ENCODE data around the gene FXN.

Gene FXN

GRCh38 chr9:69019808-69020207 lies 15.7 kb upstream of the FXN start:
- no peak for DNase-seq (ENCODE audit: low read depth, low spot score)
- ChIA-PET CTCF (interaction anchor here (1.1 to 2.2 kb wide), 3 partner anchors 9 to 16 kb away, joined by 3 to 7 read pairs (median 5); partner anchors contain the start of gene FXN), POLR2A (no interaction called here)
- TF ChIP-seq CTCF (IDR thresholded peaks at IDR 0.05; ENCODE audit: insufficient read depth, low read length, missing control alignments) = no peak
- H3K4me3 ChIP-seq (ENCODE audit: low read depth, low read length) = no peak overlapping the region

GRCh38 chr9:69020301-69021145 lies 15.0 kb upstream of the FXN start:
- DNase-seq (ENCODE audit: low read depth, low spot score) = no peak
- POLR2A ChIA-PET = no interaction called here

GRCh38 chr9:69023650-69024049 lies 11.9 kb upstream of the FXN start:
- no peak for TF ChIP-seq CTCF (IDR thresholded peaks at IDR 0.05; ENCODE audit: insufficient read depth, low read length, missing control alignments)
- DNase-seq (ENCODE audit: low read depth, low spot score) = no peak
- ChIA-PET CTCF (interaction anchor here (5.4 kb wide), 1 partner anchor 11 kb away, joined by 37 read pairs; the partner anchor contains the start of gene FXN), POLR2A (no interaction called here)
- H3K4me3 ChIP-seq (ENCODE audit: low read depth, low read length) = no peak overlapping the region

More at GRCh38 chr9:69020301-69021145, 15.0 kb upstream of the FXN start:
- no peak for TF ChIP-seq CTCF (IDR thresholded peaks at IDR 0.05; ENCODE audit: insufficient read depth, low read length, missing control alignments)
- no peak overlapping the region for H3K4me3 ChIP-seq (ENCODE audit: low read depth, low read length)
- CTCF ChIA-PET = interaction anchor here (1.4 to 2.2 kb wide), 2 partner anchors 10 to 15 kb away, joined by 5 to 7 read pairs; partner anchors contain the start of gene FXN

- no peak for DNase-seq (ENCODE audit: low read depth, low spot score)
- H3K4me3 ChIP-seq (ENCODE audit: low read depth, low read length) = no peak overlapping the region
- ChIA-PET POLR2A (no interaction called here), CTCF (interaction anchor here (1.1 to 2.3 kb wide), 4 partner anchors 8 to 444 kb away, joined by 3 to 7 read pairs (median 4); no protein-coding TSS in a partner anchor)
- TF ChIP-seq CTCF (IDR thresholded peaks at IDR 0.05; ENCODE audit: insufficient read depth, low read length, missing control alignments) = peak; percentile 70
These were observed 8.0 kb upstream of the FXN start for GRCh38 chr9:69027355-69028097.

- POLR2A ChIA-PET = no interaction called here
- no peak for TF ChIP-seq CTCF (IDR thresholded peaks at IDR 0.05; ENCODE audit: insufficient read depth, low read length, missing control alignments)
These were observed 6.8 kb upstream of the FXN start for GRCh38 chr9:69028754-69029153.

GRCh38 chr9:69029535-69029934 lies 6.0 kb upstream of the FXN start:
- DNase-seq (ENCODE audit: low read depth, low spot score) = no peak
- ChIA-PET CTCF (interaction anchor here (1.6 to 2.3 kb wide), 3 partner anchors 10 to 30 kb away, joined by 3 to 7 read pairs (median 7); no protein-coding TSS in a partner anchor), POLR2A (no interaction called here)
- no peak for TF ChIP-seq CTCF (IDR thresholded peaks at IDR 0.05; ENCODE audit: insufficient read depth, low read length, missing control alignments)
- H3K4me3 ChIP-seq (ENCODE audit: low read depth, low read length) = no peak overlapping the region

More at GRCh38 chr9:69028754-69029153, 6.8 kb upstream of the FXN start:
- H3K4me3 ChIP-seq (ENCODE audit: low read depth, low read length) = no peak overlapping the region
- CTCF ChIA-PET = interaction anchor here (1.1 to 2.3 kb wide), 6 partner anchors 9 to 445 kb away, joined by 3 to 7 read pairs (median 3); no protein-coding TSS in a partner anchor
- DNase-seq (ENCODE audit: low read depth, low spot score) = no peak
